GM12878 (cell line): ENCODE measurements around the gene HTD2.

ENCODE experiments used
- CREB1 ChIP-seq: IDR thresholded peaks from 2 replicates; pipeline ENCODE4 v1.6.1; 2012; ENCODE audit warnings: low read depth, mild to moderate bottlenecking, inconsistent platforms
- CTCF ChIP-seq, 3 experiments: IDR thresholded peaks in 2 of 3; conservative IDR thresholded peaks in 1 of 3; 2 replicates each; pipeline ENCODE4 v1.5.1; 2011; ENCODE audit warnings: low read depth in 3 of 3, low read length in 3 of 3, mild to moderate bottlenecking in 3 of 3, control low read depth in 2 of 3, moderate library complexity in 2 of 3, inconsistent platforms in 1 of 3, mixed read lengths in 1 of 3; ENCODE audit not compliant: control insufficient read depth in 2 of 3, insufficient read depth in 1 of 3; ENCODE audit errors: extremely low read depth in 1 of 3
- EZH2 ChIP-seq: IDR thresholded peaks from 2 replicates; pipeline ENCODE4 v1.6.1; 2012; ENCODE audit warnings: low read depth, mild to moderate bottlenecking, control low read depth, inconsistent platforms, low read length, borderline replicate concordance; ENCODE audit not compliant: control insufficient read depth
- FOXK2 ChIP-seq: fragments of 450-650 bp; IDR thresholded peaks from 2 replicates; pipeline ENCODE4 v1.6.1; 2017; ENCODE audit warnings: mild to moderate bottlenecking, moderate library complexity
- MAX ChIP-seq: IDR thresholded peaks from 2 replicates; pipeline ENCODE4 v1.6.1; 2012; ENCODE audit warnings: low read depth, low read length, improper control_type of control experiment
- MEF2A ChIP-seq: IDR thresholded peaks from 2 replicates; pipeline ENCODE4 v1.6.1; 2011; ENCODE audit warnings: low read depth, mild to moderate bottlenecking, low read length, moderate library complexity; ENCODE audit not compliant: insufficient read depth
- PAX8 ChIP-seq: fragments of 450-650 bp; IDR thresholded peaks from 2 replicates; pipeline ENCODE4 v1.6.1; 2017; ENCODE audit warnings: mild to moderate bottlenecking, moderate library complexity
- SMARCA5 ChIP-seq: fragments of 450-650 bp; IDR thresholded peaks from 2 replicates; pipeline ENCODE4 v1.6.1; 2017; ENCODE audit warnings: mild to moderate bottlenecking
- STAT3 ChIP-seq: IDR thresholded peaks from 2 replicates; pipeline ENCODE4 v1.6.1; 2011; ENCODE audit warnings: low read depth, low read length, improper control_type of control experiment
- USF2 ChIP-seq: IDR thresholded peaks from 2 replicates; pipeline ENCODE4 v1.6.1; 2011; ENCODE audit warnings: low read depth, low read length, improper control_type of control experiment, borderline replicate concordance

- TF ChIP-seq FOXK2 (no peak), EZH2 (no peak), SMARCA5 (no peak), USF2 (no peak), MEF2A (no peak), MAX (no peak), STAT3 (no peak), PAX8 (no peak), CREB1 (no peak), CTCF (IDR thresholded peaks at IDR 0.05 in 2 of 3, conservative IDR thresholded peaks at IDR 0.05 in 1 of 3; ENCODE audit: control insufficient read depth in 2 of 3, extremely low read depth in 1 of 3, insufficient read depth in 1 of 3, low read depth in 3 of 3, low read length in 3 of 3) (no peak)
Observed at GRCh38 chr3:58266577-58266976, 39.7 kb upstream of the HTD2 start.
